GM10266 (cell line): ENCODE results near the gene TMEM225B.
"Not testable (repeated sequence)": the region's sequence is repeated elsewhere in the genome, so short reads cannot be mapped to it uniquely, and the experiment has no call there.

Source experiments
- DNase-seq: peaks from one replicate; pipeline ENCODE4 v3.0.0; 2012; ENCODE audit errors: extremely low spot score
- TF ChIP-seq, protein P1 (sequence below): IDR thresholded peaks from 2 replicates; pipeline ENCODE4 v1.5.1; 2012; ENCODE audit warnings: mild to moderate bottlenecking, low read depth; ENCODE audit not compliant: control insufficient read depth, insufficient read depth; ENCODE audit errors: missing control alignments

The TMEM225B gene

GRCh38 chr7:99597762-99598501 lies at the start of gene TMEM225B:
Gene TMEM225B (plus strand): TSS chr7:99598267. CDS start chr7:99604389, 6,122 bp downstream.
- no peak for DNase-seq
- TF ChIP-seq, protein P1, sequence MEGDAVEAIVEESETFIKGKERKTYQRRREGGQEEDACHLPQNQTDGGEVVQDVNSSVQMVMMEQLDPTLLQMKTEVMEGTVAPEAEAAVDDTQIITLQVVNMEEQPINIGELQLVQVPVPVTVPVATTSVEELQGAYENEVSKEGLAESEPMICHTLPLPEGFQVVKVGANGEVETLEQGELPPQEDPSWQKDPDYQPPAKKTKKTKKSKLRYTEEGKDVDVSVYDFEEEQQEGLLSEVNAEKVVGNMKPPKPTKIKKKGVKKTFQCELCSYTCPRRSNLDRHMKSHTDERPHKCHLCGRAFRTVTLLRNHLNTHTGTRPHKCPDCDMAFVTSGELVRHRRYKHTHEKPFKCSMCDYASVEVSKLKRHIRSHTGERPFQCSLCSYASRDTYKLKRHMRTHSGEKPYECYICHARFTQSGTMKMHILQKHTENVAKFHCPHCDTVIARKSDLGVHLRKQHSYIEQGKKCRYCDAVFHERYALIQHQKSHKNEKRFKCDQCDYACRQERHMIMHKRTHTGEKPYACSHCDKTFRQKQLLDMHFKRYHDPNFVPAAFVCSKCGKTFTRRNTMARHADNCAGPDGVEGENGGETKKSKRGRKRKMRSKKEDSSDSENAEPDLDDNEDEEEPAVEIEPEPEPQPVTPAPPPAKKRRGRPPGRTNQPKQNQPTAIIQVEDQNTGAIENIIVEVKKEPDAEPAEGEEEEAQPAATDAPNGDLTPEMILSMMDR = no peak

DNA sequence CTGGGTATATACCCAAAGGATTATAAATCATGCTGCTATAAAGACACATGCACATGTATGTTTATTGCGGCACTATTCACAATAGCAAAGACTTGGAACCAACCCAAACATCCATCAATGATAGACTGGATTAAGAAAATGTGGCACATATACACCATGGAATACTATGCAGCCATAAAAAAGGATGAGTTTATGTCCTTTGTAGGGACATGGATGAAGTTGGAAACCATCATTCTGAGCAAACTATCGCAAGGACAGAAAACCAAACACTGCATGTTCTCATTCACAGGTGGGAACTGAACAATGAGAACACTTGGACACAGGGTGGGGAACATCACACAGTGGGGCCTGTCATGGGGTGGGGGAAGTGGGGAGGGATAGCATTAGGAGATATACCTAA lies 48.5 kb upstream of the TMEM225B start:
- DNase-seq = not testable (repeated sequence)

- TF ChIP-seq, protein P1 = no peak
- no peak for DNase-seq
Observed at GRCh38 chr7:99551334-99551733, 46.7 kb upstream of the TMEM225B start.

- TF ChIP-seq, protein P1 = no peak
- peak; percentile 93 for DNase-seq
Observed at GRCh38 chr7:99551767-99552463, 46.2 kb upstream of the TMEM225B start, which contains the start of gene FAM200A. Gene FAM200A (minus strand): TSS chr7:99552114. CDS start chr7:99548407, 3,707 bp downstream.

DNA sequence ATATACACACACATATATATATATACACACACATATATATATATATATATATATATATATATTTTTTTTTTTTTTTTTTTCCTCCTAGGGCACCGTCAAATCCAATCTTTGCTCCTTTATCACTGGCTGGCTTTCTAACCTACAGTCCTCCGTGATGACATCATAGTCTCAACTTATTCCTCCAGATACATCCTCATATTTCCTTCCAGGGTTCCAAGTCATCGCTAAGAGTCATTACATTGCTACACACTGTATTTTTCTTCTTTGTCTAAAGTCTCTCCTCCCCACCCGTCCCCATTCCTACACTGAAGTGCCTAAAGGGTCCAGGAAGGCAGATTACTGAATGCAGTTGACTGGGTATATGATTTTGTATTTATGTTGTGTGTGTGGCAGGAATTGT lies 45.0 kb upstream of the TMEM225B start:
- TF ChIP-seq, protein P1 = no peak

GRCh38 chr7:99554939-99555338 lies 43.1 kb upstream of the TMEM225B start:
- TF ChIP-seq, protein P1 = no peak

More for the DNA sequence above, 45.0 kb upstream of the TMEM225B start:
- no peak for DNase-seq

GRCh38 chr7:99557196-99557607 lies 40.9 kb upstream of the TMEM225B start:
- DNase-seq = no peak
- TF ChIP-seq, protein P1 = no peak

More at GRCh38 chr7:99554939-99555338, 43.1 kb upstream of the TMEM225B start:
- DNase-seq = no peak

DNA sequence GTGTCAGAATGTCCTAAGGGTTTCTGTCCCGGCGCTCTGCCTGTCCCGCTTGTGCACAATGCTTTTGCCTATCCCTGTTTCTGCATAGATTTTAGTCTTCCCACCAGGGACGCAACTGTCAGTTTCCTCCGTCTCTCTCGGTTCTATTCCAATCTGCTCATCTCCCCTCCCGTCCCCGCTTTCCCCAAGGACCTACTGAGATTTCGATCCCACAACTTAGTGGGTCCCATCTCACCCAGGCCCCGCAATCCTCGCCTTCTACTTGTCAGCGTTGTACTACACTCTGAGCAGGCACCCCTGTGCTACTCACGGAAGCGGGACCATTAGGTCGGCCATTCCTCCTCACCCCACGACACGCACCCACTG lies 40.1 kb upstream of the TMEM225B start:
- TF ChIP-seq, protein P1 = no peak
- DNase-seq = no peak
